Gastrocnemius medialis (tissue), 4 donors: ENCODE measurements around the gene GUCY2C. TPM values are rescaled to one million over a fixed set of nuclear protein-coding genes. Genes with fewer than 3 reads are reported as not detected.

Experiments used
- ATAC-seq, 2 donors: fragments of 150-250 bp; one replicate each; pipeline ENCODE4 v1.9.1; 2016
- DNase-seq, 2 donors: peaks; one replicate each; pipeline ENCODE4 v3.0.0-alpha.2; 2019
- H3K27ac ChIP-seq, 4 donors: fragments of 200-600 bp; sonication (generic); 1 replicate in 1 of 4; 2 replicates in 3 of 4; pipeline ENCODE4 v1.5.1; 2016 to 2018; ENCODE audit warnings: mild to moderate bottlenecking in 2 of 4, moderate library complexity in 1 of 4
- H3K27me3 ChIP-seq, 3 donors: fragments of 200-600 bp; sonication (generic) in 2 of 3; 1 replicate in 1 of 3; 2 replicates in 2 of 3; pipeline versions ENCODE4 v1.5.1 to v1.6.0; 2016 to 2019; ENCODE audit warnings: mild to moderate bottlenecking in 1 of 3, moderate library complexity in 1 of 3
- H3K36me3 ChIP-seq, 2 donors: fragments of 200-600 bp; sonication (generic) in 1 of 2; one replicate each; pipeline ENCODE4 v1.5.1; 2017 to 2018
- H3K4me1 ChIP-seq, 2 donors: fragments of 200-600 bp; sonication (generic) in 1 of 2; one replicate each; pipeline ENCODE4 v1.5.1; 2016 to 2017; ENCODE audit warnings: mild to moderate bottlenecking in 2 of 2
- H3K4me3 ChIP-seq, 4 donors: fragments of 200-600 bp; sonication (generic) in 3 of 4; 1 replicate in 1 of 4; 2 replicates in 3 of 4; pipeline ENCODE4 v1.5.1; 2016 to 2019; ENCODE audit warnings: mild to moderate bottlenecking in 2 of 4
- H3K9me3 ChIP-seq, 3 donors: fragments of 200-600 bp; sonication (generic) in 2 of 3; 1 replicate in 1 of 3; 2 replicates in 2 of 3; pipeline ENCODE4 v1.5.1; 2016 to 2019
- POLR2A ChIP-seq, 2 donors: fragments of 450-650 bp; IDR thresholded peaks; one replicate each; pipeline ENCODE4 v1.6.1; 2017; ENCODE audit warnings: antibody characterized with exemption in 2 of 2, mild to moderate bottlenecking in 2 of 2, moderate library complexity in 2 of 2
- in situ Hi-C, 4 donors: fragments of 200-750 bp; cut with MboI; loops; one replicate each; pipeline versions ENCODE4 v1.15.0 to v1.8.0; 2017; ENCODE audit warnings: low sequenced_read_pairs in 4 of 4
- intact Hi-C: fragments of 100-400 bp; cut with DNase I; formaldehyde crosslinking; loops from one replicate; pipeline ENCODE4 v1.15.1; 2023; ENCODE audit warnings: low total_unique reads
- total RNA-seq, 4 donors: library from RNA; depleted of rRNA; stranded (reverse); fragments of >200 nt; gene quantifications; one replicate each; pipeline versions ENCODE4 v1.1.0 to v1.2.3, GENCODE V29; 2016
- TF ChIP-seq, protein P1 (sequence below), 5 experiments: fragments of 450-650 bp in 3 of 5; fragments of 200-600 bp in 2 of 5; sonication (generic) in 2 of 5; IDR thresholded peaks in 4 of 5; conservative IDR thresholded peaks in 1 of 5; 1 replicate in 4 of 5; 2 replicates in 1 of 5; pipeline ENCODE4 v1.5.1; 2016 to 2019; ENCODE audit warnings: antibody characterized with exemption in 5 of 5, mild to moderate bottlenecking in 3 of 5, moderate library complexity in 3 of 5

GUCY2C gene
- total RNA-seq, 4 donors from 2014 or later = 0.09 to 0.17 TPM; not detected in 2

GRCh38 chr12:14605401-14605989 lies 90.9 kb downstream of the GUCY2C start:
- Histone ChIP-seq H3K36me3 (no peaks in the 10 kb centered on the region), H3K4me1 (no peaks in the 10 kb centered on the region), H3K27me3 (no peaks in the 10 kb centered on the region), H3K4me3 (no peak overlapping the region), H3K9me3 (peaks cover 0 to 11% (median 7%) of the 10 kb centered on the region in 3 donors), H3K27ac (no peak overlapping the region)
- no peak for TF ChIP-seq POLR2A (IDR thresholded peaks at IDR 0.05)
- TF ChIP-seq, protein P1, sequence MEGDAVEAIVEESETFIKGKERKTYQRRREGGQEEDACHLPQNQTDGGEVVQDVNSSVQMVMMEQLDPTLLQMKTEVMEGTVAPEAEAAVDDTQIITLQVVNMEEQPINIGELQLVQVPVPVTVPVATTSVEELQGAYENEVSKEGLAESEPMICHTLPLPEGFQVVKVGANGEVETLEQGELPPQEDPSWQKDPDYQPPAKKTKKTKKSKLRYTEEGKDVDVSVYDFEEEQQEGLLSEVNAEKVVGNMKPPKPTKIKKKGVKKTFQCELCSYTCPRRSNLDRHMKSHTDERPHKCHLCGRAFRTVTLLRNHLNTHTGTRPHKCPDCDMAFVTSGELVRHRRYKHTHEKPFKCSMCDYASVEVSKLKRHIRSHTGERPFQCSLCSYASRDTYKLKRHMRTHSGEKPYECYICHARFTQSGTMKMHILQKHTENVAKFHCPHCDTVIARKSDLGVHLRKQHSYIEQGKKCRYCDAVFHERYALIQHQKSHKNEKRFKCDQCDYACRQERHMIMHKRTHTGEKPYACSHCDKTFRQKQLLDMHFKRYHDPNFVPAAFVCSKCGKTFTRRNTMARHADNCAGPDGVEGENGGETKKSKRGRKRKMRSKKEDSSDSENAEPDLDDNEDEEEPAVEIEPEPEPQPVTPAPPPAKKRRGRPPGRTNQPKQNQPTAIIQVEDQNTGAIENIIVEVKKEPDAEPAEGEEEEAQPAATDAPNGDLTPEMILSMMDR (IDR thresholded peaks at IDR 0.05 in 4 of 5, conservative IDR thresholded peaks at IDR 0.05 in 1 of 5) = no peak
- in situ Hi-C loops (no loop called here), intact Hi-C loops (no loop called here)
- ATAC-seq (no peak), DNase-seq (no peak)

- H3K36me3 ChIP-seq = no peaks in the 10 kb centered on the region
- ATAC-seq (no peak), DNase-seq (no peak)
- H3K27ac ChIP-seq = no peak overlapping the region
- no peaks in the 10 kb centered on the region for H3K27me3 ChIP-seq
- TF ChIP-seq, protein P1 (IDR thresholded peaks at IDR 0.05 in 4 of 5, conservative IDR thresholded peaks at IDR 0.05 in 1 of 5) = no peak
- no peak for TF ChIP-seq POLR2A (IDR thresholded peaks at IDR 0.05)
- in situ Hi-C loops (no loop called here), intact Hi-C loops (no loop called here)
- H3K4me3 ChIP-seq = no peak overlapping the region
- H3K9me3 ChIP-seq = peaks cover 0 to 7% (median 4%) of the 10 kb centered on the region in 3 donors
- H3K4me1 ChIP-seq = no peaks in the 10 kb centered on the region
These were observed 94.5 kb downstream of the GUCY2C start for GRCh38 chr12:14601692-14602478.

DNA sequence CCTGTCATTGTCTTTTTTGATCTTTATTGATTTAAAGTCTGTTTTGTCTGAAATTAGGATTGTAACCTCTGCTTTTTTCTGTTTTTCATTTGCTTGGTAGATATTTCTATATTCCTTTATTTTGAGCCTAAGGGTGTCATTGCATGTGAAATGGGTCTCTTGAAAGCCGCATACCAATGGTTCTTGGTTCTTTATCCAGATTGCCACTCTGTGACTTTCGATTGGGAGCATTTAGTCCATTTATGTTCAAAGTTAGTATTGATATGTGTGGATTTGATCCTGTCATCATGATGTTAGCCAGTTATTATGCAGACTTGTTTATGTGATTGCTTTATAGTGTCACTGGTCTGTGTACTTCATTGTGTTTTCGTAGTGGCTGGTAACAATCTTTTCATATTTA lies 98.9 kb downstream of the GUCY2C start:
- H3K4me1 ChIP-seq = no peaks in the 10 kb centered on the region
- in situ Hi-C loops = no loop called here
- no peak for ATAC-seq
- no peaks in the 10 kb centered on the region for H3K27me3 ChIP-seq
- no peak overlapping the region for H3K4me3 ChIP-seq
- intact Hi-C loops = no loop called here
- H3K9me3 ChIP-seq = no peaks in the 10 kb centered on the region
- no peak overlapping the region for H3K27ac ChIP-seq
- no peak for DNase-seq
- no peaks in the 10 kb centered on the region for H3K36me3 ChIP-seq
- TF ChIP-seq, protein P1 (IDR thresholded peaks at IDR 0.05 in 4 of 5, conservative IDR thresholded peaks at IDR 0.05 in 1 of 5) = no peak
- no peak for TF ChIP-seq POLR2A (IDR thresholded peaks at IDR 0.05)

- Histone ChIP-seq H3K27me3 (no peaks in the 10 kb centered on the region), H3K36me3 (no peaks in the 10 kb centered on the region), H3K27ac (no peak overlapping the region), H3K4me1 (peaks cover 17% of the 10 kb centered on the region in 2 donors), H3K4me3 (no peak overlapping the region), H3K9me3 (no peaks in the 10 kb centered on the region)
- ATAC-seq (no peak), DNase-seq (no peak)
- TF ChIP-seq, protein P1 (IDR thresholded peaks at IDR 0.05 in 4 of 5, conservative IDR thresholded peaks at IDR 0.05 in 1 of 5) = no peak
- TF ChIP-seq POLR2A (IDR thresholded peaks at IDR 0.05) = no peak
- in situ Hi-C loops (no loop called here), intact Hi-C loops (no loop called here)
These were observed 104.7 kb downstream of the GUCY2C start for GRCh38 chr12:14591719-14592118.
